ENCODE measurements around the gene NAA11. TPM values are rescaled to one million over a fixed set of nuclear protein-coding genes. Genes with fewer than 3 reads are reported as not detected.

NAA11 gene
- total RNA-seq, 1 experiment from 2014 or later: not detected

DNA sequence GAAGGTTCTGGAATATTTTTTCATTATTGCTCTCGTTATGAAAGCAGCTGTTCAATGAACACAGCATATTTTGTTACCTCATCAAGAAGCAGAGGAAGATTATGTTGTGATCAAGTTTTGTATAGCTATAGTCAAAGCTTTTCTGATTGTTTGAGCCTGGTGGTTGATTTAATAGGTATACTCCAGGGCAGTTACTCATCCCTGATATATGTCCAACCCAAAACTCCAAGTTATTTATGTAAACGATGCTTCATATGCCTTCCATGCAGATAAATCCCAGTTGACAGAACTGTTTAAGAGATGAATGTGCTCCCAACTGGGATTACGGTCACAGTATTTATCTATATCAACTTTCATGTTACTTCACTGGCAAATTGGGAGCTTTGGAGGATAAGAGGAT is 19.1 kb downstream of the NAA11 start:
- Histone ChIP-seq H3K27me3 (ENCODE audit: insufficient read depth, low read length) (no peaks in the 10 kb centered on the region), H3K9me3 (ENCODE audit: control insufficient read depth, low read depth, low read length) (no peaks in the 10 kb centered on the region), H2BK15ac (ENCODE audit: low read depth, low read length) (no peak overlapping the region), H2AK5ac (ENCODE audit: insufficient read length, low read length) (no peak overlapping the region), H3K9ac (ENCODE audit: extremely low read depth, insufficient read length, low read length) (no peak overlapping the region), H4K20me1 (ENCODE audit: control insufficient read depth, insufficient read depth, insufficient read length) (no peaks in the 10 kb centered on the region), H2BK120ac (ENCODE audit: low read depth, low read length, poor library complexity, severe bottlenecking) (no peak overlapping the region), H3K4me2 (ENCODE audit: insufficient read depth, insufficient read length, low read length) (no peak overlapping the region), H3K23me2 (ENCODE audit: insufficient read length, low read depth, low read length, poor library complexity, severe bottlenecking) (no peaks in the 10 kb centered on the region), H2BK12ac (ENCODE audit: insufficient read length, low read depth, low read length) (no peak overlapping the region), H3K79me2 (ENCODE audit: insufficient read depth, low read length) (no peaks in the 10 kb centered on the region), H3K4ac (ENCODE audit: low read depth, low read length) (no peak overlapping the region), H3K56ac (ENCODE audit: insufficient read length, low read depth, low read length) (no peak overlapping the region), H2BK20ac (ENCODE audit: low read depth, low read length, poor library complexity, severe bottlenecking) (no peak overlapping the region), H2BK5ac (ENCODE audit: insufficient read length, low read length) (no peak overlapping the region), H4K91ac (ENCODE audit: insufficient read length, low read depth, low read length) (no peak overlapping the region), H4K5ac (ENCODE audit: insufficient read length, low read depth, low read length) (no peak overlapping the region), H3T11ph (ENCODE audit: low read length) (no peak overlapping the region), H3K79me1 (ENCODE audit: insufficient read depth, low read depth, low read length, poor library complexity, severe bottlenecking) (no peaks in the 10 kb centered on the region), H3K27ac (ENCODE audit: insufficient read length, low read depth, low read length) (no peak overlapping the region), H3K14ac (ENCODE audit: insufficient read depth, low read length) (no peak overlapping the region), H2AFZ (ENCODE audit: low read length) (no peak overlapping the region), H3K4me1 (ENCODE audit: insufficient read depth, low read length) (no peaks in the 10 kb centered on the region), H3K18ac (ENCODE audit: insufficient read length, low read depth, low read length) (no peak overlapping the region), H4K8ac (replicated peaks; ENCODE audit: insufficient read length, low read depth, low read length) (no peak overlapping the region), H3K23ac (ENCODE audit: insufficient read length, low read depth, low read length) (no peak overlapping the region)
- TF ChIP-seq, protein P1, sequence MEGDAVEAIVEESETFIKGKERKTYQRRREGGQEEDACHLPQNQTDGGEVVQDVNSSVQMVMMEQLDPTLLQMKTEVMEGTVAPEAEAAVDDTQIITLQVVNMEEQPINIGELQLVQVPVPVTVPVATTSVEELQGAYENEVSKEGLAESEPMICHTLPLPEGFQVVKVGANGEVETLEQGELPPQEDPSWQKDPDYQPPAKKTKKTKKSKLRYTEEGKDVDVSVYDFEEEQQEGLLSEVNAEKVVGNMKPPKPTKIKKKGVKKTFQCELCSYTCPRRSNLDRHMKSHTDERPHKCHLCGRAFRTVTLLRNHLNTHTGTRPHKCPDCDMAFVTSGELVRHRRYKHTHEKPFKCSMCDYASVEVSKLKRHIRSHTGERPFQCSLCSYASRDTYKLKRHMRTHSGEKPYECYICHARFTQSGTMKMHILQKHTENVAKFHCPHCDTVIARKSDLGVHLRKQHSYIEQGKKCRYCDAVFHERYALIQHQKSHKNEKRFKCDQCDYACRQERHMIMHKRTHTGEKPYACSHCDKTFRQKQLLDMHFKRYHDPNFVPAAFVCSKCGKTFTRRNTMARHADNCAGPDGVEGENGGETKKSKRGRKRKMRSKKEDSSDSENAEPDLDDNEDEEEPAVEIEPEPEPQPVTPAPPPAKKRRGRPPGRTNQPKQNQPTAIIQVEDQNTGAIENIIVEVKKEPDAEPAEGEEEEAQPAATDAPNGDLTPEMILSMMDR (conservative IDR thresholded peaks at IDR 0.05): no peak
- no peak for DNase-seq
- H3K36me3 Mint-ChIP-seq (ENCODE audit: insufficient read depth in 1 of 3, low read depth in 3 of 3): no peaks in the 10 kb centered on the region
- H3K27ac Mint-ChIP-seq: no peak overlapping the region
- no peak overlapping the region for H3K4me3 Mint-ChIP-seq
- H3K4me1 Mint-ChIP-seq: no peaks in the 10 kb centered on the region
- no peaks in the 10 kb centered on the region for H3K9me3 Mint-ChIP-seq
- WGBS (ENCODE audit: extremely low coverage, insufficient read length, low lambda C conversion rate): no CpG with 5 or more reads among the region's 3 CpGs
- H3K27me3 Mint-ChIP-seq (ENCODE audit: low read depth): no peaks in the 10 kb centered on the region

Data from H9 (cell line).